Activated CD4-positive, alpha-beta T cell treated with anti-CD3 and anti-CD28 coated beads, Interleukin-2, amount 50 U/mL, for 4 hours (primary cell): Measurements from ENCODE around the gene GOLM1.
"Not testable (repeated sequence)": the region's sequence is repeated elsewhere in the genome, so short reads cannot be mapped to it uniquely, and the experiment has no call there.

Source experiments
- DNase-seq, 2 experiments: peaks; one replicate each; pipeline ENCODE4 v3.0.0-alpha.2; 2020

The GOLM1 gene

GRCh38 chr9:86098824-86099700, at the start of gene GOLM1:
TSS of gene GOLM1 (minus strand) at chr9:86099558. CDS start at chr9:86079320, 20,238 bp downstream.
- no peak for DNase-seq

- not testable (repeated sequence) for DNase-seq
Observed at GRCh38 chr9:86146671-86147070, 47.3 kb upstream of the GOLM1 start.

GRCh38 chr9:86145960-86146359, 46.6 kb upstream of the GOLM1 start:
- DNase-seq, result not testable (repeated sequence)

- DNase-seq, result no peak
Observed at GRCh38 chr9:86142973-86143372, 43.6 kb upstream of the GOLM1 start.

GRCh38 chr9:86141843-86142242, 42.5 kb upstream of the GOLM1 start:
- no peak for DNase-seq

GRCh38 chr9:86135371-86135770, 36.0 kb upstream of the GOLM1 start:
- no peak for DNase-seq

GRCh38 chr9:86134361-86134760, 35.0 kb upstream of the GOLM1 start:
- DNase-seq, result no peak

- DNase-seq, result no peak
Observed at GRCh38 chr9:86128235-86128822, 29.0 kb upstream of the GOLM1 start.

GRCh38 chr9:86126998-86127972, 27.9 kb upstream of the GOLM1 start:
- no peak for DNase-seq

- DNase-seq, result no peak
Observed at GRCh38 chr9:86122311-86122710, 23.0 kb upstream of the GOLM1 start.

GRCh38 chr9:86119457-86119856, 20.1 kb upstream of the GOLM1 start:
- DNase-seq, result no peak

- DNase-seq, result no peak
Observed at GRCh38 chr9:86116425-86116824, 17.1 kb upstream of the GOLM1 start.

- no peak for DNase-seq
Observed at GRCh38 chr9:86115886-86116285, 16.5 kb upstream of the GOLM1 start.

- DNase-seq, result no peak
Observed at GRCh38 chr9:86112057-86112456, 12.7 kb upstream of the GOLM1 start.

- DNase-seq, result no peak
Observed at GRCh38 chr9:86102626-86103025, 3.3 kb upstream of the GOLM1 start.

- DNase-seq, result no peak
Observed at GRCh38 chr9:86099701-86100364, 475 bp upstream of the GOLM1 start.

- DNase-seq, result no peak
Observed at GRCh38 chr9:86097510-86098224, 1.7 kb downstream of the GOLM1 start.

GRCh38 chr9:86096386-86096785, 3.0 kb downstream of the GOLM1 start:
- no peak for DNase-seq

GRCh38 chr9:86093788-86094555, 5.4 kb downstream of the GOLM1 start:
- DNase-seq, result no peak

- DNase-seq, result no peak
Observed at GRCh38 chr9:86091477-86091876, 7.9 kb downstream of the GOLM1 start.

- no peak for DNase-seq
Observed at GRCh38 chr9:86082870-86083269, 16.5 kb downstream of the GOLM1 start.
